GM18526 (cell line): Measurements from ENCODE around the gene AGRN.

Experiments used
- POLR2A ChIP-seq: IDR thresholded peaks from 3 replicates; pipeline ENCODE4 v1.6.1; 2011; ENCODE audit not compliant: insufficient read length; ENCODE audit errors: extremely low read depth

Gene AGRN

GRCh38 chr1:978835-979743, 40.8 kb upstream of the AGRN start:
- no peak for TF ChIP-seq POLR2A

- no peak for TF ChIP-seq POLR2A
Observed at GRCh38 chr1:979744-980072, 40.2 kb upstream of the AGRN start.

- no peak for TF ChIP-seq POLR2A
Observed at GRCh38 chr1:980137-980571, 39.8 kb upstream of the AGRN start.

- TF ChIP-seq POLR2A: no peak
Observed at GRCh38 chr1:980602-981395, 39.1 kb upstream of the AGRN start.

- no peak for TF ChIP-seq POLR2A
Observed at GRCh38 chr1:981491-981954, 38.4 kb upstream of the AGRN start.

- no peak for TF ChIP-seq POLR2A
Observed at GRCh38 chr1:981955-982558, 37.9 kb upstream of the AGRN start, which contains the start of gene PERM1. Gene PERM1, minus strand, starts transcription at chr1:982093. Its CDS starts 1,064 bp downstream, at chr1:981029.

GRCh38 chr1:982765-983436, 37.0 kb upstream of the AGRN start:
- no peak for TF ChIP-seq POLR2A

- no peak for TF ChIP-seq POLR2A
Observed at GRCh38 chr1:983798-984475, 36.0 kb upstream of the AGRN start.

- no peak for TF ChIP-seq POLR2A
Observed at GRCh38 chr1:984476-984814, 35.5 kb upstream of the AGRN start.

GRCh38 chr1:985126-985525, 34.8 kb upstream of the AGRN start:
- TF ChIP-seq POLR2A: no peak

GRCh38 chr1:991895-992294, 28.0 kb upstream of the AGRN start:
- no peak for TF ChIP-seq POLR2A

- TF ChIP-seq POLR2A: no peak
Observed at GRCh38 chr1:992362-992761, 27.6 kb upstream of the AGRN start.

- no peak for TF ChIP-seq POLR2A
Observed at GRCh38 chr1:993379-993995, 26.4 kb upstream of the AGRN start.
